GM19240 (cell line): ENCODE results near the gene ITLN2.
"Not testable (repeated sequence)": the region's sequence is repeated elsewhere in the genome, so short reads cannot be mapped to it uniquely, and the experiment has no call there.

ENCODE experiments used
- DNase-seq: peaks from one replicate; pipeline ENCODE4 v3.0.0; 2011; ENCODE audit warnings: low spot score; ENCODE audit not compliant: insufficient read length

ITLN2 gene

GRCh38 chr1:160954158-160955104 lies at the start of gene ITLN2:
TSS of gene ITLN2 (minus strand) at chr1:160954809. CDS start at chr1:160954741, 68 bp downstream.
- peak; percentile 60 for DNase-seq

DNA sequence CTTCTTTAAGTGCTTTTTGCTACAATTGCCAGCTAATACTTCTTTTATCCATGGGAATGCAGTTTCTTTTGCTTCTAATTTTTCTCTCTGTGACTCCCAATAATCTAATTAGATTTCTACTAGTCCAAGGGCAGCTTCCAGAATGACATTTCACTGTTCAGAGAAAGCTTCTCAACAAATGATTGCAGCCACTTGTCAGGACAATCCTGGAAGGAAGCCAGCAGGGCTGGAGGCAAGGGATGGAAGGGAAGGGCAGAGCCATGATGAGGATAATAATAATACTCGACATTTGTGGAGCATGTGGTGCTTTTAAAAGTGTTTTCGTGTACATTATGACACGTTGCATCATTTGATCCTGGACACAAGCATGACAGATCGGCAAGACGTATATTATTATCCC lies 46.9 kb upstream of the ITLN2 start:
- DNase-seq, result no peak

GRCh38 chr1:161000736-161001480 lies 46.3 kb upstream of the ITLN2 start:
- DNase-seq, result no peak

DNA sequence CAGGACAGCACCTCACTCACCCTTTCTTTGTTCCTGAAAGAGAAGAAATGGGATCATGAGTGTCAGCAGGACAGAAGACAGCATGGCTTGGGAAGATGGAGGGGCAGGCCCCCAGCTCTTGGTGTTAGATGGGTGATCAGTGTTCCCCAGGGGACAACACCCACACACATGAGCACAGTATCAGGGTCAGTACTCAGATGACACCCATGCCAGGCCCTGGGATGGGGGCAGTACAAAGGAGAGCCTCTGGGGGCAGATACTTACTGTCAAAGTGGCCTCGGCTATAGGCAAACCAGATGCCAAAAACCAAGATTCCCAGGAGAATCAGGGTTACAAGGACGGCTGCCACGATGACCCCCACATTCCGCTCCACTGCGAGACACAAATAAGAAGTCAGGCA lies 44.8 kb upstream of the ITLN2 start:
- DNase-seq, result no peak

DNA sequence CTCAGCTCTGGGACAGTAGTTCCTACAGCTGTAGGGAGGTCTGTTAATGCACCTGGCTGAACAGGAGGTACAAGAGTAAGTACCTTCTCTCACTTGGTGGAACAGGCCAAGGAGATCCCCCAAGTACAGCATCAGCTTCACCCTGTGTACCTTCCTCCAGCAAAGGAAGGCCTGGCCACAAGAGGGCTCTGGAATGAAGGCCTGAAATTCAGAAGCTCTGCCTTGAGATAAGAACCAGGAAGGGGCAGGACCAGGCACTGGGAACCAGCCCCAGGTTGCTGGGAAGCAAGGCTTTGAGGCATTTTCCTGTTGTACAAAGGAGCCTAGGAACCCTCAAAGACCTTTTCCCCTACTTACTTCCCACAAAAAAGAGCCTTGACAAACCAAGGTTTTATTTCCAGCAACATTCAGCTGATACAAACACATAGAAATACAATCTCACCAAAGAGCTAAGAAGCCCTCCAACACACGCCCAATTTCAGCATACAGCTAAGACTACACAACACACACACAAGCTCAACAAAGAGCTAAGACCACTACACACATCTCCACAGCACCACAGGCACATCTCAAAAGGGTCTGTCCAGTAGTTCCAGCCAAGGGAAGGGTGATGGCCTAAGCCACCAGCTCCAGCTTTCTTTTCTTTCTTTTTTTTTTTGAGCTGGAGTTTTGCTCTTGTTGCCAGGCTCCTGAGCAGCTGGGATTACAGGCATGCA lies 42.9 kb upstream of the ITLN2 start:
- DNase-seq, result peak; percentile 56

DNA sequence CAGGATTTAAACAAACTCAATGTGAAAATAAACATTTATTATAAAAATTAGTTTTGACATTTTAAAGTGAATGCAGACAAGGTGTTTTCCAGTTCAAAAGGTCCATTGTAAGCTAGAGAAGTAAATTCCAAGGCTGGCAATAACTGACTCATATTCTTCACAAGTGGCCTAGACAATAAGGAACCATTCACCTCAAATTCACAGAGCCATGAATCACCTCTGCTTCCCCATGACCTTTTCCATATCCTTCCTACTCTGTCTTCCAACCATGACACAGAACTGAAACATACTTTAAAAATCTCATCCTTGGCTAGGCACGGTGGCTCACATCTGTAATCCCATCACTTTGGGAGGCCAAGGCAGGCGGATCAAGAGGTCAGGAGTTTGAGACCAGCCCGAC lies 41.6 kb upstream of the ITLN2 start:
- DNase-seq, result no peak

GRCh38 chr1:160993544-160994193 lies 39.1 kb upstream of the ITLN2 start:
- DNase-seq, result no peak

DNA sequence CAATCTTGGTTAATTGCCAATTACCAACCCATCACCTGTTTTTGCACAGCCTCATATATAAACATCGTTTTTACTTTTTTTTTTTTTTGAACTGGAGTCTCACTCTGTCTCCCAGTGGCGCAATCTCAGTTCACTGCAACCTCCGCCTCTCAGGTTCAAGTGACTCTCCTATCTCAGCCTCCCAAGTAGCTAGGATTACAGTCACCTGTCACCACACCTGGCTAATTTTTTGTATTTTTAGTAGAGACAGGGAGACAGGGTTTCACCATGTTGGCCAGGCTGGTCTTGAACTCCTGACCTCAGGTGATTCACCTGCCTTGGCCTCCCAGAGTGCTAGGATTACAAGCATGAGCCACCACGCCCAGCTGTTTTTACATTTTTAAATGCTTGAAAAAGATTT lies 37.4 kb upstream of the ITLN2 start:
- DNase-seq, result not testable (repeated sequence)

DNA sequence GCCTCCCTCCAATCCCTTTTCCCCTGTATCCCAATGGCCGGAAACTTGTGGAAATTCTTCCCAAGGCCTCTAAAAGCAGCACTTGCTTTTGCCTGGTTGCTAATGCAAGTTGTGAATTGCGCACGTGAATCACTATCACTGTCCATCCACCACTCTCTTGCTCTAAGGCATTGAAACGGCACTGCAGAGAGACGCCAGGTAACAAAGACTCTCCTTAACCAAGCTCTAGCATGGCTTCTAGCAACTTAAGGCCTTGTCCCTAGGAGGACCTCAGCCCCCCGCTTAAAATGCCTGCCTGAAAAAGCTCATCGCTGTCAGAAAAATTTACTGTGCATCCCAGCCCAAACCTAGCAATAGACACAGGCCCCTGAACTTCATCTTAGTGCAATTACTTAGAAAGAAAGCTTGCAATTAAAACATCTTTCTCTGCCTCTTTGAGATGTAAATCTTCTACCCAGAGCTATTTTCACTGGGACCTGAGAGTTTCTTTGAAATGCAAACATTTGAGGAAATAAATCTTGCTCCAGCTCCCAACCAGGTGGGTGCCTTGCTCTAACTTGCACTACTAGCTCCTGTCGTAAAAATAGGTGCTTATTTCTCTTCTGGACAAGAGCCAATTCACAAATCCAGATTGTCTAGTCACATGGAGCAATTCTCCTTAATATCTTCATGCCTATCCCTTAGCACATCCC lies 32.9 kb upstream of the ITLN2 start:
- no peak for DNase-seq

DNA sequence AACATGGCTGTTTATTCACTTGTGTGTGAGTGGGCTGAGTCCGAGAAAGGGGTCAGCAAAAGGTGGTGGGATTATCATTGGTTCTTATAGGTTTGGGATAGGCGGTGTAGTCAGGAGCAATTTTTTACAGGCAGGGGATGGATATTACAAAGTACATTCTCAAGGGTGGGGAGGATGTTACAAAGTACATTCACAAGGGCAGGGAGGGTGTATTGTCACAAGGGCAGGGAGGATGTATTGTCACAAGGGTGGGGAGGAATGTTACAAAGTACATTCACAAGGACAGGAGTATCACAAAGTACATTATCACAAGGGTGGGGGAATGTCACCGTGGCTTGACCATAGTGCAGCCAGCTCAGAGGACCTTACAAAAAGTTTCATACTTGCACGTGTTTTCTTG lies 31.1 kb upstream of the ITLN2 start:
- DNase-seq, result no peak

DNA sequence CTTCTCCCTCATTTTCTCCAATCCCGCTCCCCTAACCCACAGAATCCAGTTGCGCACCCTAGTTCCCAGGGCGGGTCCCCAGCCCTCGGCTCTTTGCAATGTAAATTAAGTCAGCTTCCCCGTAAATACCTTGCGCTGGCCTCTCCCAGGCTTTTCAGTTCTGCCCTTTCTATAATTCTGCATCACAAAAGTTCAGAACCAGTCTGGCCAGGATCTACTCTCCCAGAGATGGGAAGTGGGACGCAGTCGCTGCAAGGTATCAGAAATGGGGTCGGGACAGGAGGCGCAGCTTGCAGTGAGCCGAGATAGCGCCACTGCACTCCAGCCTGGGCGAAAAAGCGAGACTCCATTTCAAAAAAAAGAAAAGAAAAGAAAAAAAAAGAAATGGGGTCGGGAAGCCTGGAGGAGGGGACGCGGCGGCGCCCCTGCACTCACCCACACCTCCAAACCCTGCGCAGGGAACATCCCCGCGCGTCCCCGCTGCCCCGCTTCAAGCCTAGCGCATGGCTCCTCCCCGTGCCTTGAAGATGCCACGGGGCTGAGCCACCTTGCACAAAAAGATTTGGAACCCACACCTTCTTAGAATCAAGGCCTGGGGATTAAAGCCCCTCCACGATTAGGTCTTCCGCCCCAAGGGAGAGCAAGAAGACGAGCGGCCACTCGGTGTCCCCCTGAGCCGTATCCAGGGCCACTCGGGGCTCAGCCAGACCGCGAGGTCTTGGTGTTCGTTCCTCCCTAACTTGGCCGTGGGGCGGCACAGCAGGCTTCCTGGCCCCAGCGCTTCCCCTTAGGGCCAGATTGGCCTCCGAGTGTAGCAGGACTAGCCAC lies 27.2 kb upstream of the ITLN2 start:
- DNase-seq, result no peak

DNA sequence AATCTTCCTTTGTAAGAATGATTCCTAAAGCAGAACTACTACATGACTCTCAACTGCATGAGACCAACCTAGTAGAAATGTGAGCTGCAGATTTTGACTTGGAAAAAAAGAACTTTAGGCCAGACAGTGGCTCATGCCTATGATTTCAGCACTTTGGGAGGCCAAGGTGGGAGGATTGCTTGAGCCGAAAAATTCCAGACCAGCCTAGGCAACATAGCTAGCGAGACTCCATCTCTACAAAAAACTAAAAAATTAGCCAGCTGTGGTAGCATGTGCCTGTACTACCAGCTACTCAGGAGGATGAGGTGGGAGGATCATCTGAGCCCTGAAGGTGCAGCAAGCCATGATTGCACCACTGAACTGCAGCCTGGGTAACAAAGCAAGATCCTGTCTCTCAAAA lies 24.7 kb upstream of the ITLN2 start:
- DNase-seq, result no peak

GRCh38 chr1:160978510-160978927 lies 23.9 kb upstream of the ITLN2 start:
- DNase-seq, result no peak

DNA sequence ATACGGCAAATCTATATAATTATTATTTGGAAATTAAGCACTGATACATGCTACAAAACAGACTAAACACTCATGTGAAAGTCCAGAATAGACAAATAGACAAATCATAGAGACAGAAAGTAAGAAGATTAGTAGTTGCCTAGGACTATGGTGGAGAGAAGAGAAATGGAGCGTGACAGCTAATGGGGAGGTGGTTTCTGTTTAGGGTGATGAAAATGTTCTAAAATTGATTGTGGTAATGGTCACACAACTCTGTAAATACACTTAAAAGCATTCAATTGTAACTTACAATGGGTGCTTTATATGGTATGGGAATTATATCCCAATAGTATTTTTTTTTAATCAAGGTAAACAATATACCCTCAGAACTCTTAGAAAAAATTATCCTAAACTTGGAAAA lies 20.4 kb upstream of the ITLN2 start:
- no peak for DNase-seq

DNA sequence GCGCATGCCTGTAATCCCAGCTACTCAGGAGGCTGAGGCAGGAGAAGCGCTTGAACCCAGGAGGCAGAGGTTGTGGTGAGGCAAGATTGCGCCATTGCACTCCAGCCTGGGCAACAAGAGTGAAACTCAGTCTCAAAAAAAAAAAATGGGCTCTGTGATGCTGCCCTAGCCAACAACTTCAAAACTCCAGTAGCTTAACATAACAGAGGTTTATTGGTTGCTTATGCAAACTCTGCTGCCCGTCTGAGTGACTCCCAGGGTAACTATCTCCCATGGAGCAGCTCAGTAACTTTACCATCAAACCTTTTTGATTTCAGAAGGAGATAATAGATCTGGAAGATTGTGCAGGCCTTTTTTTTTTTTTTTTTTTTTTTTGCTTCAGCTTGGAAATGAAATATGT lies 18.9 kb upstream of the ITLN2 start:
- DNase-seq, result no peak

DNA sequence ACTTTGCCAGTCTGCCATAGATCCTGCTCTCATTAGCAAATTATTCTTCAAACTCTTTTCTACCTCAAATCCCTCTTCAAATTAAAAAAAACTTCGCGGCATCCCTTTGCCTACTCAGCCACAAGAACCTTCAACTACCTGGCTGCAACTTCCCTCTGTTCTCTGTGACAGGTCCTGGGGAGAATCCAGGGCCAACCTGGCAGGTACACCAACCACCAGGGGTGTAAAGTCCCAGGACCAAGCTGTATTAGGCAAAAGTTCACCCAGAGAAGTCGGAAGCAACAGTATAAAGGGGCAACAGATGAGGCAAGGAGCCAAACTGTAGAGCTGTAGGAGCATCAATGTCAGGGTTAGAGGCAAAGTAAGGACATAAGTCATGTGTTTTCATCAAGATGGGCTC lies 18.3 kb upstream of the ITLN2 start:
- DNase-seq, result no peak

DNA sequence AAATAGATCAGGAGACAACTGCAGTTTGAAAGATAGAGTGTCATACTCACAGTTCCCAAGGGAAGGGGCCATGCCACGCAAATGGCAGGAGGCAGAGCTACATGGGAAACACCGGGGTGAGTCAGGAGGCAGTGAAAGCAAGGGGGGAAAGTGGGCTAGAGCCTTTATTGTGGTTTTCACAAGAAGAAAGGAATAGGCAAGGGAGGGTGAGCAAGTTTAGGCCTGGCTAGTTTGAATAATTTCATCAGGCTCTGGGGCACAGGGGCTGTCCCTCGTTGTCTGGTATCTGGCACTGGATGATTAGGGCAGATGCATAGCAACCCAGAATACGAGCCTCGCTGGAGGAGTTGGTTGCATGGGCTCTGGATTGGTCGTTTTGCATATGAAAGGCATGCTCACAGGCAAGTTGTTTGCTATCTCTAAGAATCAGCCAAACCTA lies 17.0 kb upstream of the ITLN2 start:
- no peak for DNase-seq

DNA sequence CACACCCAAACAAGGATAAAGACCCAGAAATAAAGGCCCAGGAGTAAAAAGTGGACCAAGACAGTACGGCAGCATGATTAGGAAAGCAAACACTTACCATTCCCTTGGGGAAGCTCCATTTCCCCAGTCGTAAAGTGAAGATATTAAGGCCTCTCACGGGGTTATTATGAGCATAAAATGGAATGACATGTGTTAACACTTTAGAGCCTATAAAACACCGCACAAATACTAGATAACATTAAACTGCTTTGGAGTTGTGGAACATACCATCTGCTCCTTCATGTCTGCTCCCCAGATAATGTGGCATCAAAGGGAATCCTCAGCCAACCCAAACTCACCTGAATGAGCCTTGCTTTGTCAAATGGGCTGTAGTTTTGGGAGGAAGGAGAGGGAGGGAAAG lies 8.9 kb upstream of the ITLN2 start:
- no peak for DNase-seq

- no peak for DNase-seq
These were observed 6.8 kb upstream of the ITLN2 start for GRCh38 chr1:160961419-160961818.

- DNase-seq, result no peak
These were observed 2.4 kb upstream of the ITLN2 start for GRCh38 chr1:160956966-160957365.
